Epithelial cell of proximal tubule (primary cell): ENCODE results near the gene MTUS2. TPM values are rescaled to one million over a fixed set of nuclear protein-coding genes. Genes with fewer than 3 reads are reported as not detected.

ENCODE experiments used
- DNase-seq: peaks from one replicate; pipeline ENCODE4 v3.0.0-alpha.2; 2011; ENCODE audit warnings: low read depth
- H3K4me3 ChIP-seq: 2 replicates; pipeline ENCODE4 v1.5.1; 2011; ENCODE audit warnings: low read depth, mild to moderate bottlenecking, low read length
- CTCF ChIP-seq: conservative IDR thresholded peaks from 2 replicates; pipeline ENCODE4 v1.5.1; 2012; ENCODE audit warnings: low read depth, mild to moderate bottlenecking, low read length
- total RNA-seq: library from RNA; depleted of rRNA; stranded (reverse); fragments of >200 nt; gene quantifications from 2 replicates; pipeline ENCODE4 v1.2.3, GENCODE V29; 2015

MTUS2 gene
- total RNA-seq, 1 donor from 2014 or later: not detected

GRCh38 chr13:28854657-28855056 is 34.5 kb downstream of the MTUS2 start:
- no peak overlapping the region for H3K4me3 ChIP-seq
- no peak for DNase-seq
- TF ChIP-seq CTCF: no peak

DNA sequence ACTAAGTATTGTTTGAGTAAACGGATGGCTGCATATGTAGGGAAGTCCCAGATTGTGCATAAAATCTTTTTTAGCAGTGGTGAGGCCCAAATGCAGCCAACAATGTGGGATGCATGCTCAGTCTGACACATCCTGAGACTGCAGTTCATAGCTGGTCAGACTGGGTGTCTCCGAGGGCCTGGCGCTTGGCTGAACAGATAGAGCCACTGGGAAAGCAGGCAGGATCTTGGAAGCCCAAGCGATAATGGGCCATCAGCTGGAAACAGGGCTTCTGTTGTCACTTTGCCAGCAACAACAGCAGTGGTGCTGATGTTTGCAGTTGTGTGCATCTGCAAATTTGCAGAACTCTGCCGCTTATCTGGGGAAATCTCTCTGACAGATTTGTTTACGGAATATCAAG is 36.1 kb downstream of the MTUS2 start:
- no peak overlapping the region for H3K4me3 ChIP-seq
- no peak for TF ChIP-seq CTCF
- DNase-seq: no peak

DNA sequence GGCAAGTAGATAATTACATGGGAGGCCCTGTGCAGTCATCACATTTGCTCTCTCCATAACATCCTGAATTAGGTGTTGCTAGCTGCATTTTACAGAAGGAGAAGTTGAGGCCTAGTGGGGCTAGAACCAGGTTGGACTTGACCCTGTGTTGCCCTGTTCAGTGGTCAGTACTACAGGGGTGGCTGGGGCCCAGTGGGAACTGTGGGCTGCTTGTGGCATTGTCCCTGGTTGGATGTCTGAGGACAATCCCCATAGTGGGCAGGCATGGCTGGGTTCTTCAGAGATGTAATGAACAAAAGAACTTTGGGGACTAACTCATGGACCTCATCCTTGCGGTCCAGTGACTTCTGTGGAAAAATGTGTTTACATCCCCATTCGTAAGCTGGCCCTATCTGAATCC is 38.9 kb downstream of the MTUS2 start:
- no peak overlapping the region for H3K4me3 ChIP-seq
- no peak for TF ChIP-seq CTCF
- DNase-seq: no peak

- TF ChIP-seq CTCF: no peak
- H3K4me3 ChIP-seq: no peak overlapping the region
- DNase-seq: no peak
Observed at GRCh38 chr13:28859717-28860116, 39.6 kb downstream of the MTUS2 start.

DNA sequence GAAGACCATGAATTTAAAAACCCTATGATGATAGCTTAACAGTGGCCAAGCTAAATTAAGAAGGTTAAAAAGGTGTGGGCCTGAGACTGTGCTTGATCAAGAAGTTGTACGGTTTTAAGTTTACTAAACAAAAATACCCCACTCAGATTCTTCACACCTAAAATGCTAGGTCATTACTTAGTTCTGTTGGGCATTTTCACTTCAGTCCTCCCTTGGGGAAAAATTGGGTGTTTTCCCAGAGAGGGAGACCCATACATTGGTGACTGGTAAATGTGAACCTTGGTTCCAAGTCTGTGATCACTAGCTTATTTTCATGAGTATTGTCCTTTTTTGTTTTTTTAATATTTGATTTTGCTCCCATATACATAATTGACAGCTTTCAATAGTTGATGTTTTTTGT is 44.4 kb downstream of the MTUS2 start:
- no peak overlapping the region for H3K4me3 ChIP-seq
- no peak for TF ChIP-seq CTCF
- no peak for DNase-seq

GRCh38 chr13:28865149-28865744 is 45.1 kb downstream of the MTUS2 start:
- H3K4me3 ChIP-seq: no peak overlapping the region
- DNase-seq: no peak
- no peak for TF ChIP-seq CTCF

GRCh38 chr13:28865951-28866350 is 45.8 kb downstream of the MTUS2 start:
- DNase-seq: no peak
- H3K4me3 ChIP-seq: no peak overlapping the region
- no peak for TF ChIP-seq CTCF
